Prostate gland (tissue), 2 donors: Measurements from ENCODE around the gene OSBP2. TPM values are rescaled to one million over a fixed set of nuclear protein-coding genes. Genes with fewer than 3 reads are reported as not detected.

ENCODE experiments used
- DNase-seq: peaks from one replicate; pipeline ENCODE4 v3.0.0-alpha.2; 2019; ENCODE audit warnings: low spot score
- H3K27ac ChIP-seq, 2 donors: fragments of 200-600 bp; sonication (generic); 2 replicates each; pipeline ENCODE4 v1.5.1; 2017 to 2019
- H3K27me3 ChIP-seq: fragments of 200-600 bp; sonication (generic); replicated peaks from 2 replicates; pipeline ENCODE4 v1.5.1; 2019; ENCODE audit not compliant: insufficient read depth
- H3K36me3 ChIP-seq, 2 donors: fragments of 200-600 bp; sonication (generic); 1 replicate in 1 of 2; 2 replicates in 1 of 2; pipeline versions ENCODE4 v1.5.1 to v1.8.1; 2017 to 2019
- H3K4me1 ChIP-seq: fragments of 200-600 bp; sonication (generic); replicated peaks from 2 replicates; pipeline ENCODE4 v1.5.1; 2019
- H3K4me3 ChIP-seq, 2 donors: fragments of 200-600 bp; sonication (generic); 2 replicates each; pipeline ENCODE4 v1.5.1; 2017 to 2019
- H3K9me3 ChIP-seq: fragments of 200-600 bp; sonication (generic); 2 replicates; pipeline ENCODE4 v1.5.1; 2017
- CTCF ChIP-seq, 4 experiments: fragments of 200-600 bp in 2 of 4; fragments of 450-650 bp in 2 of 4; sonication (generic) in 2 of 4; IDR thresholded peaks; 1 replicate in 3 of 4; 2 replicates in 1 of 4; pipeline ENCODE4 v1.5.1; 2016 to 2019; ENCODE audit warnings: antibody characterized with exemption in 4 of 4, mild to moderate bottlenecking in 2 of 4, moderate library complexity in 2 of 4
- POLR2A ChIP-seq: fragments of 450-650 bp; IDR thresholded peaks from one replicate; pipeline ENCODE4 v1.6.1; 2016; ENCODE audit warnings: antibody characterized with exemption, mild to moderate bottlenecking
- POLR2AphosphoS5 ChIP-seq: sonication (generic); formaldehyde crosslinking; IDR thresholded peaks from one replicate; pipeline ENCODE4 v1.6.1; 2017; ENCODE audit warnings: antibody characterized with exemption
- WGBS: methylation state at CpG from one replicate; pipeline ENCODE4 v1.1.5; 2018; 5-methylcytosine and 5-hydroxymethylcytosine counted together
- intact Hi-C: fragments of 100-400 bp; cut with DNase I; formaldehyde crosslinking; loops from one replicate; pipeline ENCODE4 v1.14.2; 2022
- total RNA-seq, 2 donors: library from RNA; depleted of rRNA; stranded (reverse); fragments of >200 nt; gene quantifications; one replicate each; pipeline ENCODE4 v1.1.0, GENCODE V29; 2016

Gene OSBP2
- total RNA-seq, 2 donors from 2014 or later: 4.5 to 16.2 TPM

GRCh38 chr22:30801695-30802094, 107.0 kb downstream of the OSBP2 start:
- H3K4me1 ChIP-seq: peaks cover 5% of the 10 kb centered on the region
- no peaks in the 10 kb centered on the region for H3K36me3 ChIP-seq
- DNase-seq: no peak
- no peak overlapping the region for H3K27ac ChIP-seq
- no peaks in the 10 kb centered on the region for H3K9me3 ChIP-seq
- TF ChIP-seq POLR2AphosphoS5 (no peak), POLR2A (no peak), CTCF (IDR thresholded peaks at IDR 0.05) (no peak)
- no peak overlapping the region for H3K4me3 ChIP-seq
- intact Hi-C loops: no loop called here
- 76% methylated on average over 3 of the region's 3 CpGs for WGBS
- H3K27me3 ChIP-seq: no peaks in the 10 kb centered on the region

DNA sequence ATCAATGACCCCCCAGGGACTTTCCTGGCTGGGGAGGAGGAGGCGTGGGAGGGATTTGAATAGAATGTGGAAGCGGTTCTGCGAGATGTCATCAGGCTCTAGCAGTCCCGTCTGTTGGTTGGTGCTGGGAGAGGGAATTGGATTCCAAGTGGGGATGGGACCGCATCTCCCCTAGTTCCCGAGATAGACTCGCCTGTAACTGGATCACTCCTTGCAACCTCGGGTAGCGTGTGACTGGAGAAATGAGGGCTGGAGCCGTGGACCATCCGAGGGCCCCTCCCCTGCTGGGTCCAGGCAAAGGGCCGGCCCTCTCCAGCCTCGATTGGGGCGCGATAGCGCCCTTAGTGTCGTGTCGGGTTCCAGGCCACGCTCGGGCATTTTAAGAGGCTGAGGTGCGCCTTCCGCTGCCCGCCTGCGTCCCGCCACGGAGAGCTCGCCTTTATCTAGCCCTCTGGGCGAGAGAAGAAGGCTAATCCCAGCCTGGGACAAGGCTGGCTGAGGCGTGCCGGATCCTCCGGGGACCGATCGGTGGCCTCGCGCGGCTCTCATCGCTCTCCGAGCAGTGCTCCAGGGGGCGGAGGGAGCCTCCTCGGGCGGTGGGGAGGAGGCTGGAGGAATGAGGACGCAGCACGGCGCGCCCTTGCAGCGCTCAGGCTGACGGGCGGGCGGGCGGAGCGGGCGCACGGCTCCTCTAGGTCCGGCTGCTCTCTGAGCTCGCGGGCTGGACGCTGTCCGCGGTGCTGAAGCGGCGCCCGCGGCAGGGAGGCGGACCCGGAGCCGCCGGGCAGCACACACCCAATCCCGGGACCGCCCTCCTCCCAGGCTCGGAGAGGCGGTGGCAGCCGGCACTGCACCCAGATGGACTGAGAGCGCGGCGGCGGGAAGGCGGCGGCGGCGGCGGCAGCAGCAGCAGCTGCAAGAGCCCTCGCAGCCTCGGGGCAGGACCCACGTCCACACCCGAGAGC, 107.8 kb downstream of the OSBP2 start:
- DNase-seq: peak; percentile 77
- WGBS: 2% methylated on average over 75 of the region's 85 CpGs
- Histone ChIP-seq H3K9me3 (no peaks in the 10 kb centered on the region), H3K36me3 (no peaks in the 10 kb centered on the region), H3K4me1 (peaks cover 5% of the 10 kb centered on the region), H3K27me3 (no peaks in the 10 kb centered on the region), H3K4me3 (peak overlapping the region in 1 of 2 donors; percentile 32), H3K27ac (no peak overlapping the region)
- intact Hi-C loops: no loop called here
- TF ChIP-seq POLR2AphosphoS5 (peak; percentile 29), POLR2A (peak; percentile 45), CTCF (IDR thresholded peaks at IDR 0.05) (peak in 3 of 4 experiments; percentile 15 to 78 (median 65))

DNA sequence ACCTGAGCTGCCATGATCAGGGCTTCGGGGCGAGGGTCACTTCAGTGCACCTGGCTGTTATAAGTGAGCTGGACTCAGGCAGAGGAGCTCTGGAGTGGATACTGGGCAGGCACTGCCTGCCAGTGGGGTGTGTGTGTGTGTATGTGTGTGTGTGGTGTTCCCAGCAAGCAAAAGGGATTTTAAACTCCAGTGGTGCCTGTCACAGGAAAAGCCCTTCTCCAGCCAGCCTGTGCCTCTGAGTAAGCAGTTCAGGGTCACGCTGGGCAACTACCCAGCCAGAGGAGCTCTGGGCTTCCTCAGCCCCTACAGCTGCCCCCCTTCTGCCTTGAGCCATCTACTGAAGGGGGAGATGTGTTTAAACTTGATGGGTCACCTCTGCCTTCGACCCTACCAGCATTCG, 109.0 kb downstream of the OSBP2 start:
- intact Hi-C loops: no loop called here
- no peak for DNase-seq
- Histone ChIP-seq H3K27me3 (no peaks in the 10 kb centered on the region), H3K4me3 (no peak overlapping the region), H3K4me1 (peaks cover 5% of the 10 kb centered on the region), H3K36me3 (no peaks in the 10 kb centered on the region), H3K9me3 (no peaks in the 10 kb centered on the region), H3K27ac (no peak overlapping the region)
- 87% methylated on average over 5 of the region's 5 CpGs for WGBS
- TF ChIP-seq CTCF (IDR thresholded peaks at IDR 0.05) (no peak), POLR2A (no peak)

- H3K27ac ChIP-seq: no peak overlapping the region
- 83% methylated on average over 5 of the region's 5 CpGs for whole genome bisulfite sequencing
- intact Hi-C loops: no loop called here
- DNase-seq: no peak
- no peak overlapping the region for H3K4me3 ChIP-seq
- H3K4me1 ChIP-seq: peaks cover 5% of the 10 kb centered on the region
- no peaks in the 10 kb centered on the region for H3K36me3 ChIP-seq
- no peaks in the 10 kb centered on the region for H3K9me3 ChIP-seq
- H3K27me3 ChIP-seq: no peaks in the 10 kb centered on the region
- TF ChIP-seq POLR2AphosphoS5 (no peak), POLR2A (no peak), CTCF (IDR thresholded peaks at IDR 0.05) (no peak)
These were observed 110.0 kb downstream of the OSBP2 start for GRCh38 chr22:30804626-30805025.

GRCh38 chr22:30806391-30806861, 111.8 kb downstream of the OSBP2 start:
- WGBS: 75% methylated on average over 3 of the region's 3 CpGs

More at GRCh38 chr22:30806391-30806861, 111.8 kb downstream of the OSBP2 start:
- H3K36me3 ChIP-seq: no peaks in the 10 kb centered on the region
- H3K27me3 ChIP-seq: no peaks in the 10 kb centered on the region
- TF ChIP-seq POLR2AphosphoS5: no peak
- TF ChIP-seq CTCF (IDR thresholded peaks at IDR 0.05): no peak
- no peak for TF ChIP-seq POLR2A
- intact Hi-C loops: no loop called here
- DNase-seq: no peak
- no peak overlapping the region for H3K27ac ChIP-seq
- H3K4me3 ChIP-seq: no peak overlapping the region
- peaks cover 5% of the 10 kb centered on the region for H3K4me1 ChIP-seq
- no peaks in the 10 kb centered on the region for H3K9me3 ChIP-seq
